ENCODE measurements around the gene PIK3AP1. TPM values are rescaled to one million over a fixed set of nuclear protein-coding genes. Genes with fewer than 3 reads are reported as not detected.

Gene PIK3AP1
- total and polyA plus RNA-seq, 10 of the 15 experiments (the other 5 are each of a cell fraction or from before 2014, with no cell fraction given) = 26.2 to 306 (median 119) TPM

GRCh38 chr10:96639899-96640298, 80.4 kb downstream of the PIK3AP1 start:
- Histone ChIP-seq H3K4me3 (no peak overlapping the region), H3K27ac (ENCODE audit: control insufficient read depth, insufficient read depth) (no peak overlapping the region), H3K27me3 (replicated peaks in 1 of 2; ENCODE audit: control insufficient read depth in 2 of 2, insufficient read depth in 2 of 2, low read length in 1 of 2) (no peaks in the 10 kb centered on the region), H3K9me3 (replicated peaks; ENCODE audit: control insufficient read depth, insufficient read depth, low read length) (no peaks in the 10 kb centered on the region), H2AFZ (ENCODE audit: control insufficient read depth, low read depth, low read length) (no peak overlapping the region), H3K9ac (ENCODE audit: control insufficient read depth, insufficient read depth, low read length) (no peak overlapping the region), H4K20me1 (ENCODE audit: control insufficient read depth, insufficient read depth) (no peaks in the 10 kb centered on the region), H3K4me2 (ENCODE audit: control insufficient read depth, insufficient read depth) (no peak overlapping the region), H3K36me3 (ENCODE audit: control insufficient read depth in 2 of 2, insufficient read depth in 2 of 2, low read length in 1 of 2) (peaks cover 13 to 24% of the 10 kb centered on the region in 2 experiments), H3K4me1 (ENCODE audit: control insufficient read depth, insufficient read depth, low read length) (peaks cover 5% of the 10 kb centered on the region), H3K79me2 (ENCODE audit: control insufficient read depth, insufficient read depth, low read length) (no peaks in the 10 kb centered on the region)
- ChIA-PET CTCF (interaction anchor here (0.7 to 7.3 kb wide), 26 partner anchors 11 to 317 kb away, joined by 3 to 98 read pairs (median 6); partner anchors contain the start of gene TLL2), SMC1A (ENCODE audit: uncharacterized antibody, unreplicated experiment) (interaction anchor here (0.7 to 7.2 kb wide), 17 partner anchors 11 to 385 kb away, joined by 3 to 95 read pairs (median 4); partner anchors contain the start of gene PIK3AP1), POLR2A (interaction anchor here (1.1 to 1.5 kb wide), 2 partner anchors 11 to 98 kb away, joined by 3 to 4 read pairs; no protein-coding TSS in a partner anchor), RAD21 (ENCODE audit: unreplicated experiment) (interaction anchor here (1.0 to 7.1 kb wide), 8 partner anchors 11 to 386 kb away, joined by 3 to 60 read pairs (median 13); no protein-coding TSS in a partner anchor)
- ATAC-seq (no peak), FAIRE-seq (no peak), DNase-seq (ENCODE audit: low read depth, low spot score) (no peak)
- in situ Hi-C loops (cut with MboI) (loop anchor here (10.0 kb wide), 1 partner anchor 75 kb away; no protein-coding TSS in a partner anchor), intact Hi-C loops (cut with micrococcal nuclease; ENCODE audit: unreplicated experiment) (loop anchor here (10.0 kb wide), 1 partner anchor 385 kb away; no protein-coding TSS in a partner anchor)
- 96% methylated on average over 4 of the region's 4 CpGs for WGBS (ENCODE audit: insufficient coverage, insufficient replicate concordance, low lambda C conversion rate, missing lambda C conversion rate)
- BruUV-seq (replicated peaks) = no TSS peak
- TF ChIP-seq BRCA1 (IDR thresholded peaks at IDR 0.05; ENCODE audit: low read depth, low read length) = no peak
- no peak for TF ChIP-seq FOXK2 (IDR thresholded peaks at IDR 0.05)
- TF ChIP-seq POLR2AphosphoS2 (IDR thresholded peaks at IDR 0.05; ENCODE audit: low read depth, low read length) = peak; percentile 54; the same call in 1 of the 2 replicates

GRCh38 chr10:96638696-96639095, 81.6 kb downstream of the PIK3AP1 start:
- Histone ChIP-seq H3K27me3 (replicated peaks in 1 of 2; ENCODE audit: control insufficient read depth in 2 of 2, insufficient read depth in 2 of 2, low read length in 1 of 2) (no peaks in the 10 kb centered on the region), H2AFZ (ENCODE audit: control insufficient read depth, low read depth, low read length) (no peak overlapping the region), H3K27ac (ENCODE audit: control insufficient read depth, insufficient read depth) (no peak overlapping the region), H3K9ac (ENCODE audit: control insufficient read depth, insufficient read depth, low read length) (no peak overlapping the region), H3K9me3 (replicated peaks; ENCODE audit: control insufficient read depth, insufficient read depth, low read length) (no peaks in the 10 kb centered on the region), H3K4me1 (ENCODE audit: control insufficient read depth, insufficient read depth, low read length) (peaks cover 5% of the 10 kb centered on the region), H3K4me2 (ENCODE audit: control insufficient read depth, insufficient read depth) (no peak overlapping the region), H3K36me3 (ENCODE audit: control insufficient read depth in 2 of 2, insufficient read depth in 2 of 2, low read length in 1 of 2) (peaks cover 15 to 17% of the 10 kb centered on the region in 2 experiments), H3K4me3 (no peak overlapping the region), H4K20me1 (ENCODE audit: control insufficient read depth, insufficient read depth) (no peaks in the 10 kb centered on the region), H3K79me2 (ENCODE audit: control insufficient read depth, insufficient read depth, low read length) (no peaks in the 10 kb centered on the region)
- in situ Hi-C loops (cut with MboI) (no loop called here), intact Hi-C loops (cut with micrococcal nuclease; ENCODE audit: unreplicated experiment) (no loop called here)
- SMC1A ChIA-PET (ENCODE audit: uncharacterized antibody, unreplicated experiment) = interaction anchor here (0.7 to 7.2 kb wide), 8 partner anchors 56 to 205 kb away, joined by 3 to 95 read pairs (median 6); partner anchors contain the start of gene PIK3AP1
- BruUV-seq (replicated peaks) = no TSS peak
- RAD21 ChIA-PET (ENCODE audit: unreplicated experiment) = interaction anchor here (4.0 to 7.1 kb wide), 3 partner anchors 53 to 106 kb away, joined by 18 to 60 read pairs (median 39); no protein-coding TSS in a partner anchor
- CTCF ChIA-PET = interaction anchor here (0.9 to 7.3 kb wide), 9 partner anchors 12 to 387 kb away, joined by 3 to 64 read pairs (median 4); no protein-coding TSS in a partner anchor
- ATAC-seq (no peak), FAIRE-seq (no peak), DNase-seq (ENCODE audit: low read depth, low spot score) (no peak)
- POLR2A ChIA-PET = interaction anchor here (0.6 to 1.0 kb wide), 2 partner anchors 28 to 124 kb away, joined by 3 read pairs; no protein-coding TSS in a partner anchor
- 94% methylated on average over 6 of the region's 6 CpGs for WGBS (ENCODE audit: insufficient coverage, insufficient replicate concordance, low lambda C conversion rate, missing lambda C conversion rate)
- TF ChIP-seq IRF4 (IDR thresholded peaks at IDR 0.05; ENCODE audit: low read depth, low read length) = no peak
- no peak for TF ChIP-seq ZNF217 (IDR thresholded peaks at IDR 0.05)
- no peak for TF ChIP-seq CUX1 (IDR thresholded peaks at IDR 0.05; ENCODE audit: insufficient replicate concordance, low read depth, low read length)
- TF ChIP-seq ZNF274 (IDR thresholded peaks at IDR 0.05; ENCODE audit: insufficient read depth, insufficient read length) = no peak
- no peak for TF ChIP-seq EZH2 (IDR thresholded peaks at IDR 0.05; ENCODE audit: borderline replicate concordance, control insufficient read depth, low read depth, low read length)
- no peak for TF ChIP-seq CEBPB (IDR thresholded peaks at IDR 0.05; ENCODE audit: borderline replicate concordance in 1 of 2, low read depth in 2 of 2, low read length in 2 of 2)
- TF ChIP-seq TAF1 (IDR thresholded peaks at IDR 0.05; ENCODE audit: borderline replicate concordance, low read depth, low read length) = no peak
- no peak for TF ChIP-seq MTA2 (IDR thresholded peaks at IDR 0.05; ENCODE audit: low read depth)

Data from GM12878 (cell line).